ENCODE results near the gene NDUFAF7.

Gene NDUFAF7

DNA sequence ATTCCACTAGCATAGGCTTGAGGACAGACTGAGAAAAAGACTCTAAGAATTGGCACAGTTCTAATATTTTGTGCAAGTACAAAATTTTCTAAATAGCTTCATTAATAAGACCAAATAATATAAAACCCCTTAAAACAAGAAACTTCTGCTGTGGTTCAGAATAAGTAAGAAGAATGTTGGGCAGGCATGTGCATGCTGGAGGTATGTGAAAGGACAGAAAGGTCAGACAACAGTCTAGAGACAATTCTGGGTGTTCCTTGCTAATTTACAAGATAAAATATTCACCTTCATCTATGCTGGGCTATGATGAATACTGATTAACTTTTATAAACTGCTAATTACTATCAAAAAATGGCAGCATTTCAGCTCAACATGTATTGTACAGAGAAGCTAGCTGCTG, 20.2 kb upstream of the NDUFAF7 start:
- peaks cover 30% of the 10 kb centered on the region for H3K79me2 ChIP-seq (ENCODE audit: insufficient read depth, low read length)
- no peaks in the 10 kb centered on the region for H4K20me1 ChIP-seq (ENCODE audit: insufficient read depth, low read length)
- H3K27me3 ChIP-seq (ENCODE audit: insufficient read depth, low read length, poor library complexity), result no peaks in the 10 kb centered on the region
- no peak overlapping the region for H2AFZ ChIP-seq (ENCODE audit: low read depth, low read length)
- H3K9me3 ChIP-seq (ENCODE audit: insufficient read depth, low read length, severe bottlenecking), result no peaks in the 10 kb centered on the region
- H3K4me3 ChIP-seq (ENCODE audit: low read depth in 1 of 2, low read length in 2 of 2), result no peak overlapping the region
- H3K27ac ChIP-seq (ENCODE audit: low read length), result no peak overlapping the region
- H3K4me2 ChIP-seq (ENCODE audit: insufficient read depth, low read length), result no peak overlapping the region
- TF ChIP-seq, protein P1, sequence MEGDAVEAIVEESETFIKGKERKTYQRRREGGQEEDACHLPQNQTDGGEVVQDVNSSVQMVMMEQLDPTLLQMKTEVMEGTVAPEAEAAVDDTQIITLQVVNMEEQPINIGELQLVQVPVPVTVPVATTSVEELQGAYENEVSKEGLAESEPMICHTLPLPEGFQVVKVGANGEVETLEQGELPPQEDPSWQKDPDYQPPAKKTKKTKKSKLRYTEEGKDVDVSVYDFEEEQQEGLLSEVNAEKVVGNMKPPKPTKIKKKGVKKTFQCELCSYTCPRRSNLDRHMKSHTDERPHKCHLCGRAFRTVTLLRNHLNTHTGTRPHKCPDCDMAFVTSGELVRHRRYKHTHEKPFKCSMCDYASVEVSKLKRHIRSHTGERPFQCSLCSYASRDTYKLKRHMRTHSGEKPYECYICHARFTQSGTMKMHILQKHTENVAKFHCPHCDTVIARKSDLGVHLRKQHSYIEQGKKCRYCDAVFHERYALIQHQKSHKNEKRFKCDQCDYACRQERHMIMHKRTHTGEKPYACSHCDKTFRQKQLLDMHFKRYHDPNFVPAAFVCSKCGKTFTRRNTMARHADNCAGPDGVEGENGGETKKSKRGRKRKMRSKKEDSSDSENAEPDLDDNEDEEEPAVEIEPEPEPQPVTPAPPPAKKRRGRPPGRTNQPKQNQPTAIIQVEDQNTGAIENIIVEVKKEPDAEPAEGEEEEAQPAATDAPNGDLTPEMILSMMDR (IDR thresholded peaks at IDR 0.05; ENCODE audit: borderline replicate concordance, extremely low read depth, low read length, poor library complexity, severe bottlenecking), result no peak
- TF ChIP-seq EZH2 (IDR thresholded peaks at IDR 0.05; ENCODE audit: borderline replicate concordance, low read depth, low read length, severe bottlenecking), result no peak
- no peaks in the 10 kb centered on the region for H3K4me1 ChIP-seq (ENCODE audit: insufficient read depth, low read length)
- ATAC-seq (ENCODE audit: insufficient read depth, low read depth), result no peak
- DNase-seq, result no peak
- H3K36me3 ChIP-seq (ENCODE audit: insufficient read depth, low read length), result peaks cover 99% of the 10 kb centered on the region
- H3K9ac ChIP-seq (ENCODE audit: low read depth, low read length), result no peak overlapping the region

DNA sequence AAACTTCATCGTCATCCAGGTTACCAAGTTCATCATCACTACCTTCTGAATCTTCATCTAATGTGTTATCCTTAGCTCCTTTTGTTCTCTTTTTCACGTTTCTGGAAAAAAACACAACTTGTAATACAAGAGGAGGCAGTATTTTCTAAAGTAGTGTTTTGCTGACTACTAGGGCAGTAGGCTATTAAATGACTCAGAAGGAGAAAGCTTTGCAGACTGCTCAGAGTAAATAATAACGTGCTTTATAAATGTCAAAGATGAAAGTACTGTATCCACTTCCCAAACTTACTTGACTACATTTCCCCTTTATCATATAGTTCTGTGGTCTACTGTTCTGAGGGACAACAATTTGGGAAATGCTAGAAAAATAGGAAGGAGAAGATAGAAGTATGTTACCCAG, 19.5 kb upstream of the NDUFAF7 start:
- no peaks in the 10 kb centered on the region for H4K20me1 ChIP-seq (ENCODE audit: insufficient read depth, low read length)
- no peak overlapping the region for H3K27ac ChIP-seq (ENCODE audit: low read length)
- H3K9ac ChIP-seq (ENCODE audit: low read depth, low read length), result no peak overlapping the region
- ATAC-seq (ENCODE audit: insufficient read depth, low read depth) (no peak), DNase-seq (no peak)
- H2AFZ ChIP-seq (ENCODE audit: low read depth, low read length), result no peak overlapping the region
- no peak overlapping the region for H3K4me3 ChIP-seq (ENCODE audit: low read depth in 1 of 2, low read length in 2 of 2)
- H3K36me3 ChIP-seq (ENCODE audit: insufficient read depth, low read length), result peaks cover 99% of the 10 kb centered on the region
- no peaks in the 10 kb centered on the region for H3K9me3 ChIP-seq (ENCODE audit: insufficient read depth, low read length, severe bottlenecking)
- no peak overlapping the region for H3K4me2 ChIP-seq (ENCODE audit: insufficient read depth, low read length)
- H3K27me3 ChIP-seq (ENCODE audit: insufficient read depth, low read length, poor library complexity), result no peaks in the 10 kb centered on the region
- H3K79me2 ChIP-seq (ENCODE audit: insufficient read depth, low read length), result peaks cover 23% of the 10 kb centered on the region
- H3K4me1 ChIP-seq (ENCODE audit: insufficient read depth, low read length), result no peaks in the 10 kb centered on the region
- TF ChIP-seq, protein P1 (IDR thresholded peaks at IDR 0.05; ENCODE audit: borderline replicate concordance, extremely low read depth, low read length, poor library complexity, severe bottlenecking), result no peak
- TF ChIP-seq EZH2 (IDR thresholded peaks at IDR 0.05; ENCODE audit: borderline replicate concordance, low read depth, low read length, severe bottlenecking), result no peak

DNA sequence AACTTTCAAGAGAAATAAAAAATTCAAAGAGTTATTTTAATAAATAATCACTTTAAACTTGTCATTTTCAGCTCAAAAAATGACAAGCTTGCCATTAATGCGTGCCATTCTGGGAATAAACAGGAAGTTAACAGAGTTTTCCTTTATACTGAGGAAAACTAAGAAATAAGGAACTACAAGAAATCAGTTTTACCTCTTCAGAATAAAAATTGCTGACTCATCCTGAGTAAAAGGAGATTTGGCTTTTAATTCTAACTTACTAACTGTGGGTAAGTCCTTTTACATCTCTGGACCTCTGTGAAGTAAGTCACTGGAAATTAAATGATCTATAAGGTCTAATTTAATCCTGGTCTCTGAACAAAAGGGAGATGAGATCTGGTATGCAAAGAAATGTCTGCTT, 16.2 kb upstream of the NDUFAF7 start:
- Histone ChIP-seq H3K9ac (ENCODE audit: low read depth, low read length) (no peak overlapping the region), H3K9me3 (ENCODE audit: insufficient read depth, low read length, severe bottlenecking) (no peaks in the 10 kb centered on the region), H4K20me1 (ENCODE audit: insufficient read depth, low read length) (no peaks in the 10 kb centered on the region; the same call in 1 of the 2 replicates), H3K4me3 (ENCODE audit: low read depth in 1 of 2, low read length in 2 of 2) (no peak overlapping the region), H3K79me2 (ENCODE audit: insufficient read depth, low read length) (peaks cover 2% of the 10 kb centered on the region; the same call in 1 of the 2 replicates), H3K4me1 (ENCODE audit: insufficient read depth, low read length) (no peaks in the 10 kb centered on the region), H3K27me3 (ENCODE audit: insufficient read depth, low read length, poor library complexity) (no peaks in the 10 kb centered on the region), H3K27ac (ENCODE audit: low read length) (no peak overlapping the region), H2AFZ (ENCODE audit: low read depth, low read length) (no peak overlapping the region), H3K4me2 (ENCODE audit: insufficient read depth, low read length) (no peak overlapping the region), H3K36me3 (ENCODE audit: insufficient read depth, low read length) (peaks cover 86% of the 10 kb centered on the region)
- no peak for ATAC-seq (ENCODE audit: insufficient read depth, low read depth)
- TF ChIP-seq, protein P1 (IDR thresholded peaks at IDR 0.05; ENCODE audit: borderline replicate concordance, extremely low read depth, low read length, poor library complexity, severe bottlenecking), result no peak
- no peak for TF ChIP-seq EZH2 (IDR thresholded peaks at IDR 0.05; ENCODE audit: borderline replicate concordance, low read depth, low read length, severe bottlenecking)
- DNase-seq, result no peak

DNA sequence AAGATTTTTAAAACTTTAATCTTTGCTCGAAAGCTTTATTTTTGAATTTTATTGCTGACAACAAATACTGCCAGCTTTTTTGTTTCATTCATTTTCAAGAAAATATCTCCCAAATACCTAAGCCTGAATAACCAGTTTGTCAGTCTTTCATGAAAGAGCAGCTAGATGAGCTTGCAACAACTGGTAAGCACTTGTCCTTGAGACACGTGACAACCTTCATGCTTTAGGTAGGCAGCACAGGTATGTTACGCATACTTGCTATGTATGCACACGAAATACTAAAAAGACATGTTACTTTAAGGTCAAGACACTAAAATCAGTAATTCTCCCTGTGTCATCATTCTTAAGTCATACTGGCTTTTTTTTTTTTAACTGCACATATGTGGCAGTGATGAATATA, 12.4 kb upstream of the NDUFAF7 start:
- H3K36me3 ChIP-seq (ENCODE audit: insufficient read depth, low read length), result peaks cover 85% of the 10 kb centered on the region

More for the DNA sequence above, 12.4 kb upstream of the NDUFAF7 start:
- no peak overlapping the region for H2AFZ ChIP-seq (ENCODE audit: low read depth, low read length)
- TF ChIP-seq, protein P1 (IDR thresholded peaks at IDR 0.05; ENCODE audit: borderline replicate concordance, extremely low read depth, low read length, poor library complexity, severe bottlenecking), result no peak
- no peak for TF ChIP-seq EZH2 (IDR thresholded peaks at IDR 0.05; ENCODE audit: borderline replicate concordance, low read depth, low read length, severe bottlenecking)
- H3K4me2 ChIP-seq (ENCODE audit: insufficient read depth, low read length), result no peak overlapping the region
- H3K9ac ChIP-seq (ENCODE audit: low read depth, low read length), result no peak overlapping the region
- ATAC-seq (ENCODE audit: insufficient read depth, low read depth) (no peak), DNase-seq (no peak)
- peaks cover 16% of the 10 kb centered on the region for H3K79me2 ChIP-seq (ENCODE audit: insufficient read depth, low read length)
- H3K27me3 ChIP-seq (ENCODE audit: insufficient read depth, low read length, poor library complexity), result no peaks in the 10 kb centered on the region
- H3K27ac ChIP-seq (ENCODE audit: low read length), result no peak overlapping the region
- H4K20me1 ChIP-seq (ENCODE audit: insufficient read depth, low read length), result peaks cover 11% of the 10 kb centered on the region; the same call in 1 of the 2 replicates
- H3K4me3 ChIP-seq (ENCODE audit: low read depth in 1 of 2, low read length in 2 of 2), result no peak overlapping the region
- H3K9me3 ChIP-seq (ENCODE audit: insufficient read depth, low read length, severe bottlenecking), result no peaks in the 10 kb centered on the region
- no peaks in the 10 kb centered on the region for H3K4me1 ChIP-seq (ENCODE audit: insufficient read depth, low read length)
